H1 (cell line): Measurements from ENCODE around the gene LMBR1. TPM values are rescaled to one million over a fixed set of nuclear protein-coding genes. Genes with fewer than 3 reads are reported as not detected.

Experiments
- CTCF ChIA-PET: fragments of 300-600 bp; sonication (Branson Sonifier 250); formaldehyde crosslinking; loops from one replicate; lab custom pipeline; 2021; ENCODE audit not compliant: partially characterized antibody; lab: Charles Lee
- POLR2A ChIA-PET: fragments of 300-600 bp; sonication (Branson Sonifier 250); formaldehyde crosslinking; loops from one replicate; lab custom pipeline; 2021; ENCODE audit warnings: inconsistent platforms; ENCODE audit not compliant: partially characterized antibody; lab: Charles Lee
- DNase-seq, 2 experiments: peaks; one replicate each; pipeline versions ENCODE4 v3.0.0 to v3.0.0-alpha.2; 2010 to 2022; ENCODE audit warnings: low spot score in 2 of 2, low read depth in 1 of 2, mixed read lengths in 1 of 2
- FAIRE-seq: peaks from 2 replicates; lab custom pipeline; 2011; peaks lifted over from hg19 to GRCh38; lab: Jason Lieb, UNC
- H2AFZ ChIP-seq: 2 replicates; pipeline ENCODE4 v1.8.1; 2012; ENCODE audit warnings: low read length, inconsistent platforms
- H2AK5ac ChIP-seq: 2 replicates; pipeline ENCODE4 v1.6.1; 2013; ENCODE audit warnings: low read depth, low read length
- H2BK120ac ChIP-seq: replicated peaks from 2 replicates; pipeline ENCODE3; 2013; ENCODE audit warnings: low read depth, low read length, inconsistent platforms
- H2BK12ac ChIP-seq: 2 replicates; pipeline ENCODE4 v1.6.1; 2013; ENCODE audit warnings: low read depth, low read length
- H2BK15ac ChIP-seq: 2 replicates; pipeline ENCODE4 v1.6.1; 2013; ENCODE audit warnings: low read length
- H2BK20ac ChIP-seq: 2 replicates; pipeline ENCODE4 v1.6.1; 2013; ENCODE audit warnings: low read length
- H2BK5ac ChIP-seq: 2 replicates; pipeline ENCODE4 v1.6.1; 2013; ENCODE audit warnings: low read depth, low read length
- H3K14ac ChIP-seq: 2 replicates; pipeline ENCODE4 v1.6.1; 2013; ENCODE audit warnings: inconsistent platforms; ENCODE audit not compliant: insufficient read length
- H3K18ac ChIP-seq: 2 replicates; pipeline ENCODE4 v1.6.1; 2013; ENCODE audit warnings: low read length; ENCODE audit errors: extremely low read depth
- H3K23ac ChIP-seq: 2 replicates; pipeline ENCODE4 v1.6.1; 2013; ENCODE audit warnings: inconsistent platforms; ENCODE audit not compliant: insufficient read length
- H3K23me2 ChIP-seq: 2 replicates; pipeline ENCODE4 v1.6.1; 2013; ENCODE audit warnings: low read depth, low read length
- H3K27ac ChIP-seq: 2 replicates; pipeline ENCODE4 v1.6.1; 2011; ENCODE audit warnings: low read depth, low read length, inconsistent platforms
- H3K27me3 ChIP-seq, 4 experiments: replicated peaks in 1 of 4; 1 replicate in 1 of 4; 2 replicates in 3 of 4; pipeline versions ENCODE4 v1.6.1 to v1.8.1; 2011 to 2013; ENCODE audit warnings: low read length in 3 of 4, mild to moderate bottlenecking in 3 of 4, inconsistent platforms in 2 of 4, mixed read lengths in 2 of 4, moderate library complexity in 1 of 4; ENCODE audit not compliant: control insufficient read depth in 3 of 4, insufficient read depth in 3 of 4; ENCODE audit errors: extremely low read depth in 1 of 4
- H3K36me3 ChIP-seq, 4 experiments: 2 replicates each; pipeline versions ENCODE4 v1.6.1 to v1.8.1; 2011 to 2013; ENCODE audit warnings: mild to moderate bottlenecking in 4 of 4, low read length in 3 of 4, moderate library complexity in 2 of 4, control low read depth in 1 of 4, inconsistent platforms in 1 of 4; ENCODE audit not compliant: insufficient read depth in 4 of 4, control insufficient read depth in 2 of 4
- H3K4ac ChIP-seq: replicated peaks from 2 replicates; pipeline ENCODE3; 2013; ENCODE audit warnings: low read length, low read depth, mixed read lengths, inconsistent platforms; ENCODE audit not compliant: insufficient read length
- H3K4me1 ChIP-seq, 4 experiments: replicated peaks in 1 of 4; 1 replicate in 1 of 4; 2 replicates in 3 of 4; pipeline versions ENCODE4 v1.6.1 to v1.8.1; 2011 to 2013; ENCODE audit warnings: low read length in 3 of 4, inconsistent platforms in 2 of 4, mixed read lengths in 1 of 4; ENCODE audit not compliant: insufficient read depth in 4 of 4, control insufficient read depth in 3 of 4
- H3K4me2 ChIP-seq, 2 experiments: 2 replicates each; pipeline versions ENCODE4 v1.6.1 to v1.8.1; 2011 to 2013; ENCODE audit warnings: low read depth in 2 of 2, low read length in 2 of 2, control low read depth in 1 of 2, inconsistent platforms in 1 of 2, mild to moderate bottlenecking in 1 of 2; ENCODE audit not compliant: insufficient read depth in 1 of 2
- H3K4me3 ChIP-seq, 4 experiments: fragments of 200-600, 300-600 bp in 1 of 4; sonication (generic), shearing (Covaris generic), sonication (Bioruptor Twin) in 1 of 4; 2 replicates each; pipeline versions ENCODE4 v1.5.1 to v1.8.1; 2011 to 2016; ENCODE audit warnings: low read length in 4 of 4, low read depth in 3 of 4, control low read depth in 2 of 4, inconsistent platforms in 2 of 4, mild to moderate bottlenecking in 2 of 4, mixed read lengths in 1 of 4, moderate library complexity in 1 of 4; ENCODE audit not compliant: insufficient read depth in 2 of 4; ENCODE audit errors: extremely low read depth in 1 of 4
- H3K56ac ChIP-seq: replicated peaks from 2 replicates; pipeline ENCODE3; 2013; ENCODE audit warnings: low read depth, mild to moderate bottlenecking, mixed read lengths, low read length, inconsistent platforms; ENCODE audit not compliant: insufficient read length
- H3K79me1 ChIP-seq: 2 replicates; pipeline ENCODE4 v1.6.1; 2013; ENCODE audit warnings: low read depth, low read length, control low read depth
- H3K79me2 ChIP-seq, 2 experiments: 2 replicates each; pipeline versions ENCODE4 v1.6.1 to v1.8.1; 2012 to 2013; ENCODE audit warnings: low read length in 2 of 2, mild to moderate bottlenecking in 2 of 2, inconsistent platforms in 1 of 2; ENCODE audit not compliant: insufficient read depth in 2 of 2, control insufficient read depth in 1 of 2
- H3K9ac ChIP-seq, 4 experiments: replicated peaks in 1 of 4; 1 replicate in 1 of 4; 2 replicates in 3 of 4; pipeline versions ENCODE4 v1.6.1 to v1.8.1; 2011 to 2013; ENCODE audit warnings: low read depth in 3 of 4, low read length in 3 of 4, control low read depth in 2 of 4, mild to moderate bottlenecking in 2 of 4, moderate library complexity in 2 of 4, inconsistent platforms in 1 of 4; ENCODE audit errors: extremely low read depth in 1 of 4
- H3K9me3 ChIP-seq, 2 experiments: 2 replicates each; pipeline versions ENCODE4 v1.6.1 to v1.8.1; 2012 to 2013; ENCODE audit warnings: mild to moderate bottlenecking in 2 of 2, moderate library complexity in 2 of 2, control low read depth in 1 of 2, inconsistent platforms in 1 of 2, low read depth in 1 of 2, low read length in 1 of 2, mixed read lengths in 1 of 2; ENCODE audit not compliant: insufficient read depth in 2 of 2
- H4K20me1 ChIP-seq, 2 experiments: replicated peaks in 1 of 2; 2 replicates each; pipeline versions ENCODE3 to v1.8.1; 2011 to 2013; ENCODE audit warnings: inconsistent platforms in 2 of 2, low read length in 2 of 2, mild to moderate bottlenecking in 1 of 2; ENCODE audit not compliant: insufficient read depth in 2 of 2, control insufficient read depth in 1 of 2
- H4K5ac ChIP-seq: 2 replicates; pipeline ENCODE4 v1.6.1; 2013; ENCODE audit warnings: low read length, low read depth, mixed read lengths, inconsistent platforms; ENCODE audit not compliant: insufficient read length
- H4K8ac ChIP-seq: 2 replicates; pipeline ENCODE4 v1.8.0; 2013; ENCODE audit warnings: mild to moderate bottlenecking, moderate library complexity, low read length, inconsistent platforms; ENCODE audit not compliant: insufficient read depth; ENCODE audit errors: extremely low read depth
- H4K91ac ChIP-seq: replicated peaks from 2 replicates; pipeline ENCODE3; 2013; ENCODE audit warnings: low read length, mixed read lengths, inconsistent platforms; ENCODE audit not compliant: insufficient read length
- CBX8 ChIP-seq: fragments of 300-800, 300-1000 bp; sonication (generic); IDR thresholded peaks from 2 replicates; pipeline ENCODE4 v1.7.1; 2016; ENCODE audit warnings: low read depth, low read length, borderline replicate concordance
- HDAC6 ChIP-seq: IDR thresholded peaks from one replicate; pipeline ENCODE4 v1.7.1; 2012; ENCODE audit warnings: low read depth, mild to moderate bottlenecking, inconsistent platforms, low read length, moderate library complexity
- NANOG ChIP-seq: IDR thresholded peaks from 2 replicates; pipeline ENCODE4 v1.6.1; 2011; ENCODE audit warnings: low read length, low read depth, mild to moderate bottlenecking, inconsistent platforms; ENCODE audit not compliant: insufficient read depth, poor library complexity, severe bottlenecking
- RBBP5 ChIP-seq: IDR thresholded peaks from 2 replicates; pipeline ENCODE4 v1.7.1; 2012; ENCODE audit warnings: low read depth, mild to moderate bottlenecking, inconsistent platforms, low read length, moderate library complexity, borderline replicate concordance
- SIX5 ChIP-seq: IDR thresholded peaks from 2 replicates; pipeline ENCODE4 v1.6.1; 2011; ENCODE audit warnings: mild to moderate bottlenecking, low read depth, low read length
- SP4 ChIP-seq: IDR thresholded peaks from 2 replicates; pipeline ENCODE4 v1.6.1; 2012; ENCODE audit warnings: low read length, inconsistent platforms
- SUZ12 ChIP-seq: fragments of 200-600 bp; sonication (generic); IDR thresholded peaks from 2 replicates; pipeline ENCODE4 v1.6.1; 2012; ENCODE audit warnings: mild to moderate bottlenecking, inconsistent platforms, low read length, moderate library complexity, mixed read lengths
- ZNF274 ChIP-seq: IDR thresholded peaks from 2 replicates; pipeline ENCODE4 v1.7.0; 2012; ENCODE audit warnings: low read length, borderline replicate concordance; ENCODE audit errors: extremely low read depth
- WGBS, 2 experiments: shearing (Covaris generic) in 1 of 2; methylation state at CpG; one replicate each; pipeline versions ENCODE4 v1.1.6 to v1.1.7; 2013 to 2015; ENCODE audit warnings: low lambda C conversion rate in 2 of 2, mixed read lengths in 2 of 2, inconsistent platforms in 1 of 2, low coverage in 1 of 2, missing lambda C conversion rate in 1 of 2; ENCODE audit not compliant: insufficient replicate concordance in 2 of 2, insufficient coverage in 1 of 2, insufficient read length in 1 of 2; ENCODE audit errors: extremely low coverage in 1 of 2, missing lambda C conversion rate in 1 of 2; 5-methylcytosine and 5-hydroxymethylcytosine counted together
- polyA plus RNA-seq, 7 experiments: library from polyadenylated mRNA; depleted of rRNA in 3 of 7; stranded (reverse) in 5 of 7; unstranded in 2 of 7; fragments of >200 nt in 5 of 7; fragments of 200-250 nt in 2 of 7; gene quantifications; 1 replicate in 5 of 7; 2 replicates in 1 of 7; 4 replicates in 1 of 7; pipeline versions ENCODE4 v1.2.1 to v1.2.3, GENCODE V29; 2011 to 2013; ENCODE audit warnings: missing spikeins in 2 of 7, mixed read lengths in 2 of 7
- total RNA-seq: library from RNA; stranded (reverse); fragmentation: NEBNext Ultra II Directional; extraction: Animal tissue kit (Norgen Biotek cat#: 25700); gene quantifications from 2 replicates; pipeline ENCODE4 v1.2.1, GENCODE V29; 2021

Gene LMBR1
- total and polyA plus RNA-seq, 2 of the 8 experiments (the other 6 are each of a cell fraction or from before 2014, with no cell fraction given): 15.1 to 70.4 TPM

- Histone ChIP-seq H3K23me2 (no peaks in the 10 kb centered on the region), H3K9me3 (no peaks in the 10 kb centered on the region), H3K23ac (no peak overlapping the region), H3K14ac (no peak overlapping the region), H3K36me3 (no peaks in the 10 kb centered on the region), H2BK120ac (no peak overlapping the region), H4K20me1 (no peaks in the 10 kb centered on the region), H2BK5ac (no peak overlapping the region), H3K27ac (no peak overlapping the region; the same call in 1 of the 2 replicates), H2AFZ (no peak overlapping the region), H3K27me3 (no peaks in the 10 kb centered on the region), H2AK5ac (no peak overlapping the region), H3K56ac (no peak overlapping the region), H2BK15ac (no peak overlapping the region), H3K4ac (no peak overlapping the region), H3K4me1 (peaks cover 0 to 3% (median 0%) of the 10 kb centered on the region in 4 experiments; a peak in 1 of 7 replicates), H4K91ac (no peak overlapping the region), H3K18ac (no peak overlapping the region), H4K8ac (no peak overlapping the region), H3K79me2 (no peaks in the 10 kb centered on the region), H4K5ac (no peak overlapping the region), H2BK12ac (no peak overlapping the region), H2BK20ac (no peak overlapping the region), H3K4me3 (no peak overlapping the region), H3K4me2 (no peak overlapping the region), H3K9ac (no peak overlapping the region), H3K79me1 (no peaks in the 10 kb centered on the region)
- CTCF ChIA-PET: interaction anchor here (1.1 kb wide), 1 partner anchor 9 kb away, joined by 4 read pairs; no protein-coding TSS in a partner anchor
- POLR2A ChIA-PET: interaction anchor here (0.6 to 5.3 kb wide), 2 partner anchors 14 to 269 kb away, joined by 3 to 18 read pairs; partner anchors contain the start of gene NOM1
- FAIRE-seq: no peak
- no peak for TF ChIP-seq RBBP5
- no peak for TF ChIP-seq NANOG
- no peak for TF ChIP-seq CBX8
- TF ChIP-seq SP4: no peak
- TF ChIP-seq HDAC6: no peak
- TF ChIP-seq ZNF274: no peak
- no peak for TF ChIP-seq SIX5
- no peak for TF ChIP-seq SUZ12
- WGBS, 2 experiments: 90% methylated on average over 7 of the region's 7 CpGs; no CpG with 5 or more reads in 1 of the 2 experiments
- no peak for DNase-seq
Observed at GRCh38 chr7:156935250-156935649, 42.3 kb upstream of the LMBR1 start.
